T47D (cell line): ENCODE data around the gene HECW1.
A peak's percentile ranks its signal among the peaks of the same experiment; 100 is the strongest.

Source experiments
- DNase-seq, 2 experiments: peaks; one replicate each; pipeline versions ENCODE4 v3.0.0 to v3.0.0-alpha.2; 2011 to 2012; ENCODE audit warnings: low read depth in 1 of 2, low spot score in 1 of 2
- JUND ChIP-seq: IDR thresholded peaks from 2 replicates; pipeline ENCODE4 v1.6.1; 2012; ENCODE audit warnings: low read depth
- in situ Hi-C: cut with HindIII; loops from 2 replicates; pipeline ENCODE4 v1.10.0; 2016; ENCODE audit warnings: low sequenced_read_pairs, low pct_unique_long_range_greater_than_20kb

The HECW1 gene

GRCh38 chr7:43302211-43302711 is 189.8 kb downstream of the HECW1 start:
- no peak for TF ChIP-seq JUND
- no peak for DNase-seq
- in situ Hi-C loops = no loop called here

- DNase-seq = no peak
- TF ChIP-seq JUND = no peak
- in situ Hi-C loops = no loop called here
These were observed 190.5 kb downstream of the HECW1 start for GRCh38 chr7:43302773-43303460.

- TF ChIP-seq JUND = no peak
- in situ Hi-C loops = no loop called here
- no peak for DNase-seq
These were observed 191.3 kb downstream of the HECW1 start for GRCh38 chr7:43303740-43304241.

- no peak for DNase-seq
- no peak for TF ChIP-seq JUND
- in situ Hi-C loops = no loop called here
These were observed 194.0 kb downstream of the HECW1 start for GRCh38 chr7:43306404-43306803.

- no peak for DNase-seq
- in situ Hi-C loops = no loop called here
- TF ChIP-seq JUND = no peak
These were observed 195.1 kb downstream of the HECW1 start for GRCh38 chr7:43307522-43307921.

GRCh38 chr7:43308913-43309705 is 196.7 kb downstream of the HECW1 start:
- TF ChIP-seq JUND = no peak
- in situ Hi-C loops = no loop called here
- DNase-seq = no peak

- DNase-seq = no peak
- no peak for TF ChIP-seq JUND
- in situ Hi-C loops = no loop called here
These were observed 197.2 kb downstream of the HECW1 start for GRCh38 chr7:43309706-43310022.

- TF ChIP-seq JUND = no peak
- no peak for DNase-seq
- in situ Hi-C loops = no loop called here
These were observed 198.6 kb downstream of the HECW1 start for GRCh38 chr7:43311052-43311451.

- no peak for TF ChIP-seq JUND
- in situ Hi-C loops = no loop called here
- DNase-seq = no peak
These were observed 199.2 kb downstream of the HECW1 start for GRCh38 chr7:43311694-43312093.

GRCh38 chr7:43313628-43314378 is 201.4 kb downstream of the HECW1 start:
- in situ Hi-C loops = no loop called here
- DNase-seq = no peak
- no peak for TF ChIP-seq JUND

GRCh38 chr7:43314379-43315158 is 202.1 kb downstream of the HECW1 start:
- in situ Hi-C loops = no loop called here
- no peak for TF ChIP-seq JUND
- peak in 1 of 2 experiments; percentile 34 for DNase-seq

GRCh38 chr7:43317075-43317474 is 204.6 kb downstream of the HECW1 start:
- in situ Hi-C loops = no loop called here
- TF ChIP-seq JUND = no peak
- DNase-seq = no peak
